SK-N-SH (cell line): ENCODE data around the gene MYH11. TPM values are rescaled to one million over a fixed set of nuclear protein-coding genes. Genes with fewer than 3 reads are reported as not detected.

Experiments used
- CTCF ChIA-PET: fragments of 300-600, 350-600 bp; formaldehyde crosslinking; extraction: SDS; loops from one replicate; lab custom pipeline; 2021; lab: Yijun Ruan, JAX
- POLR2A ChIA-PET: fragments of 350-600 bp; sonication (Branson Sonifier 250); formaldehyde crosslinking; extraction: SDS; loops from one replicate; lab custom pipeline; 2020; ENCODE audit warnings: antibody characterized with exemption, inconsistent platforms; lab: Yijun Ruan, JAX
- DNase-seq: peaks from one replicate; pipeline ENCODE4 v3.0.0; 2012
- H2AFZ ChIP-seq: fragments of 200-600 bp; sonication (generic); 2 replicates; pipeline ENCODE4 v1.8.1; 2016; ENCODE audit warnings: antibody characterized with exemption, mild to moderate bottlenecking, low read depth
- H3F3A ChIP-seq: fragments of 200-600 bp; sonication (generic); replicated peaks from 2 replicates; pipeline ENCODE3; 2016; ENCODE audit warnings: antibody characterized with exemption, mild to moderate bottlenecking; ENCODE audit not compliant: insufficient read depth
- H3K27ac ChIP-seq, 2 experiments: fragments of 200-500 bp in 1 of 2; fragments of 200-600 bp in 1 of 2; sonication (Bioruptor generic) in 1 of 2; sonication (generic), shearing (Covaris generic) in 1 of 2; 2 replicates each; pipeline versions ENCODE4 v1.5.1 to v1.6.1; 2014 to 2016; ENCODE audit warnings: low read depth in 2 of 2, inconsistent platforms in 1 of 2, low read length in 1 of 2, mild to moderate bottlenecking in 1 of 2, mixed read lengths in 1 of 2
- H3K27me3 ChIP-seq: fragments of 200-600 bp; sonication (generic), shearing (Covaris generic); 2 replicates; pipeline ENCODE4 v1.6.1; 2016; ENCODE audit warnings: mixed run types; ENCODE audit not compliant: insufficient read depth
- H3K36me3 ChIP-seq, 2 experiments: fragments of 200-500 bp in 1 of 2; fragments of 200-600 bp in 1 of 2; sonication (Bioruptor generic) in 1 of 2; sonication (generic) in 1 of 2; replicated peaks in 1 of 2; 2 replicates each; pipeline versions ENCODE3 to v1.5.1; 2014 to 2016; ENCODE audit warnings: low read length in 1 of 2, mild to moderate bottlenecking in 1 of 2; ENCODE audit not compliant: insufficient read depth in 2 of 2, control insufficient read depth in 1 of 2
- H3K4me1 ChIP-seq, 2 experiments: fragments of 200-500 bp in 1 of 2; fragments of 200-600 bp in 1 of 2; sonication (Bioruptor generic) in 1 of 2; sonication (generic), shearing (Covaris generic) in 1 of 2; 2 replicates each; pipeline versions ENCODE4 v1.5.1 to v1.6.1; 2014 to 2016; ENCODE audit warnings: low read depth in 1 of 2, low read length in 1 of 2, mixed run types in 1 of 2; ENCODE audit not compliant: insufficient read depth in 2 of 2, control insufficient read depth in 1 of 2
- H3K4me2 ChIP-seq: fragments of 200-600 bp; sonication (generic), shearing (Covaris generic); 2 replicates; pipeline ENCODE4 v1.6.1; 2017; ENCODE audit warnings: mixed run types
- H3K4me3 ChIP-seq, 2 experiments: fragments of 200-500 bp in 1 of 2; fragments of 200-600 bp in 1 of 2; sonication (Bioruptor generic) in 1 of 2; sonication (generic), shearing (Covaris generic) in 1 of 2; 2 replicates each; pipeline versions ENCODE4 v1.5.1 to v1.8.1; 2014 to 2016; ENCODE audit warnings: low read depth in 2 of 2, inconsistent platforms in 1 of 2, low read length in 1 of 2, mild to moderate bottlenecking in 1 of 2, mixed read lengths in 1 of 2, moderate library complexity in 1 of 2
- H3K79me2 ChIP-seq: fragments of 200-600 bp; sonication (generic); 2 replicates; pipeline ENCODE4 v1.8.1; 2017; ENCODE audit warnings: mild to moderate bottlenecking; ENCODE audit not compliant: insufficient read depth
- H3K9ac ChIP-seq: fragments of 200-600 bp; sonication (generic); 2 replicates; pipeline ENCODE4 v1.6.1; 2017; ENCODE audit warnings: mixed run types
- H3K9me2 ChIP-seq: fragments of 200-600 bp; sonication (generic); 2 replicates; pipeline ENCODE4 v1.6.1; 2017; ENCODE audit warnings: mixed run types
- H3K9me3 ChIP-seq: fragments of 200-600 bp; sonication (generic); 2 replicates; pipeline ENCODE4 v1.6.1; 2017; ENCODE audit warnings: mixed run types, mild to moderate bottlenecking, moderate library complexity
- H4K20me1 ChIP-seq: fragments of 200-600 bp; sonication (generic); 2 replicates; pipeline ENCODE4 v1.6.1; 2017; ENCODE audit warnings: mild to moderate bottlenecking, mixed run types; ENCODE audit not compliant: insufficient read depth
- EP300 ChIP-seq, 2 experiments: IDR thresholded peaks; 2 replicates each; pipeline versions ENCODE4 v1.4.0 to v1.6.1; 2012; ENCODE audit warnings: borderline replicate concordance in 1 of 2, low read depth in 1 of 2, low read length in 1 of 2
- EZH2phosphoT487 ChIP-seq: fragments of 200-600 bp; sonication (generic); IDR thresholded peaks from 2 replicates; pipeline ENCODE4 v1.6.1; 2017; ENCODE audit warnings: low read depth, mixed run types, mild to moderate bottlenecking, antibody characterized with exemption, moderate library complexity, borderline replicate concordance
- FOXJ3 ChIP-seq: sonication (generic); formaldehyde crosslinking; IDR thresholded peaks from 2 replicates; pipeline ENCODE4 v1.5.1; 2020; ENCODE audit warnings: mild to moderate bottlenecking, missing genetic modification reagents
- FOXM1 ChIP-seq: IDR thresholded peaks from 2 replicates; pipeline ENCODE4 v1.4.0; 2012; ENCODE audit warnings: low read depth, mild to moderate bottlenecking
- GATA2 ChIP-seq: sonication (generic); formaldehyde crosslinking; IDR thresholded peaks from 2 replicates; pipeline ENCODE4 v1.5.0; 2020; ENCODE audit warnings: mild to moderate bottlenecking, missing genetic modification reagents
- MXI1 ChIP-seq: IDR thresholded peaks from 2 replicates; pipeline ENCODE4 v1.6.1; 2012; ENCODE audit warnings: mild to moderate bottlenecking, low read depth, low read length, improper control_type of control experiment
- NFIC ChIP-seq: IDR thresholded peaks from 2 replicates; pipeline ENCODE4 v1.4.0; 2012; ENCODE audit warnings: borderline replicate concordance
- NRF1 ChIP-seq: IDR thresholded peaks from 2 replicates; pipeline ENCODE4 v1.6.1; 2012; ENCODE audit warnings: low read depth, mild to moderate bottlenecking, low read length
- RAD21 ChIP-seq: IDR thresholded peaks from 2 replicates; pipeline ENCODE4 v1.6.1; 2012; ENCODE audit warnings: mild to moderate bottlenecking, low read length
- RXRA ChIP-seq: IDR thresholded peaks from 2 replicates; pipeline ENCODE4 v1.4.0; 2012; ENCODE audit warnings: low read depth, mild to moderate bottlenecking, borderline replicate concordance
- TAF1 ChIP-seq: IDR thresholded peaks from 2 replicates; pipeline ENCODE4 v1.6.1; 2012; ENCODE audit warnings: low read depth, mild to moderate bottlenecking, low read length, moderate library complexity, borderline replicate concordance
- WGBS: methylation state at CpG from one replicate; pipeline ENCODE4 v1.1.6; 2017; ENCODE audit warnings: low lambda C conversion rate; 5-methylcytosine and 5-hydroxymethylcytosine counted together
- polyA plus RNA-seq, 3 experiments: library from polyadenylated mRNA; depleted of rRNA; stranded (reverse); fragments of >200 nt; gene quantifications; 2 replicates each; pipeline ENCODE4 v1.2.3, GENCODE V29; 2012
- TF ChIP-seq, protein P1 (sequence below): fragments of 150-350 bp; IDR thresholded peaks from 2 replicates; pipeline ENCODE4 v1.6.1; 2017; ENCODE audit warnings: antibody characterized with exemption, low read length, low read depth, borderline replicate concordance
- TF ChIP-seq, protein P2 (sequence below): IDR thresholded peaks from 2 replicates; pipeline ENCODE4 v1.4.0; 2012; ENCODE audit warnings: low read depth, borderline replicate concordance
- TF ChIP-seq, protein P3 (sequence below): IDR thresholded peaks from 2 replicates; pipeline ENCODE4 v1.4.0; 2012; ENCODE audit warnings: low read depth, borderline replicate concordance

MYH11 gene
- polyA plus RNA-seq, 1 of the 3 experiments (the other 2 are of a cell fraction), result 0.02 TPM

DNA sequence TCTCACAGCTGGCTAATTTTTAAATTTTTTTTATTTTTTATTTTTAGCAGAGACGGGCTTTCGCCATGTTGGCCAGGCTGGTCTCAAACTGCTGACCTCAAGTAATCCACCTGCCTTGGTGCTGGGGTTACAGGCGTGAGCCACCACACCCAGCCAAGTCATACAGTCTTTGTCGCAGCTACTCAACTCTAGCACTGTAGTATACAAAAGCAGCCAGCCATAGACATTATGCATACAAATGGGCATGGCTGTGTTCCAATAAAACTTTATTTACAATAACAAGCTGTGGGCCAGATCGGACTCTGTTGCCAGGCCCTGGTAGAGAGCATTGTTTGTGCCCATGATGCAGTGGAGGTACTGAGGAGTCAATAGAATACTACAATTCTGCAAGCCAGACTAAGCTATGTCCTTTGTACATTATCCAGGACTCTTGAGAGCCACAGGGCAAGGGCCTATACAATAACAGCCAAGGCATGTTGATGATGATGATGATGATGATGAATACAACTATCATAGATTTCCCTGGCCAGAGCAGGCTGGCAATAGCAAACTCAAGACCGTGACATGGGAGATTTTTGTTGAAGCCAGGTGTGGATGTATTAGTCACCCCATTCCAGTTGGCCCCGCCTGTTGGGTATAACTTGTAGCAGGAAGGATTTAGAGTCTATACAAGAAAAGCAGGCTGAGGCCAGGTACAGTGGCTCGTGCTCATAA, 101.8 kb downstream of the MYH11 start (continued):
- TF ChIP-seq FOXM1, result no peak
- TF ChIP-seq, protein P1, sequence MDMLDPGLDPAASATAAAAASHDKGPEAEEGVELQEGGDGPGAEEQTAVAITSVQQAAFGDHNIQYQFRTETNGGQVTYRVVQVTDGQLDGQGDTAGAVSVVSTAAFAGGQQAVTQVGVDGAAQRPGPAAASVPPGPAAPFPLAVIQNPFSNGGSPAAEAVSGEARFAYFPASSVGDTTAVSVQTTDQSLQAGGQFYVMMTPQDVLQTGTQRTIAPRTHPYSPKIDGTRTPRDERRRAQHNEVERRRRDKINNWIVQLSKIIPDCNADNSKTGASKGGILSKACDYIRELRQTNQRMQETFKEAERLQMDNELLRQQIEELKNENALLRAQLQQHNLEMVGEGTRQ, result no peak
- TF ChIP-seq EP300 (IDR thresholded peaks at IDR 0.05; ENCODE audit: borderline replicate concordance in 1 of 2, low read depth in 1 of 2, low read length in 1 of 2), result no peak
- TF ChIP-seq, protein P2, sequence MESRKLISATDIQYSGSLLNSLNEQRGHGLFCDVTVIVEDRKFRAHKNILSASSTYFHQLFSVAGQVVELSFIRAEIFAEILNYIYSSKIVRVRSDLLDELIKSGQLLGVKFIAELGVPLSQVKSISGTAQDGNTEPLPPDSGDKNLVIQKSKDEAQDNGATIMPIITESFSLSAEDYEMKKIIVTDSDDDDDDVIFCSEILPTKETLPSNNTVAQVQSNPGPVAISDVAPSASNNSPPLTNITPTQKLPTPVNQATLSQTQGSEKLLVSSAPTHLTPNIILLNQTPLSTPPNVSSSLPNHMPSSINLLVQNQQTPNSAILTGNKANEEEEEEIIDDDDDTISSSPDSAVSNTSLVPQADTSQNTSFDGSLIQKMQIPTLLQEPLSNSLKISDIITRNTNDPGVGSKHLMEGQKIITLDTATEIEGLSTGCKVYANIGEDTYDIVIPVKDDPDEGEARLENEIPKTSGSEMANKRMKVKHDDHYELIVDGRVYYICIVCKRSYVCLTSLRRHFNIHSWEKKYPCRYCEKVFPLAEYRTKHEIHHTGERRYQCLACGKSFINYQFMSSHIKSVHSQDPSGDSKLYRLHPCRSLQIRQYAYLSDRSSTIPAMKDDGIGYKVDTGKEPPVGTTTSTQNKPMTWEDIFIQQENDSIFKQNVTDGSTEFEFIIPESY, result no peak
- no peak for TF ChIP-seq RAD21
- TF ChIP-seq NRF1, result no peak
- no peak for TF ChIP-seq MXI1
- no peak for TF ChIP-seq NFIC

DNA sequence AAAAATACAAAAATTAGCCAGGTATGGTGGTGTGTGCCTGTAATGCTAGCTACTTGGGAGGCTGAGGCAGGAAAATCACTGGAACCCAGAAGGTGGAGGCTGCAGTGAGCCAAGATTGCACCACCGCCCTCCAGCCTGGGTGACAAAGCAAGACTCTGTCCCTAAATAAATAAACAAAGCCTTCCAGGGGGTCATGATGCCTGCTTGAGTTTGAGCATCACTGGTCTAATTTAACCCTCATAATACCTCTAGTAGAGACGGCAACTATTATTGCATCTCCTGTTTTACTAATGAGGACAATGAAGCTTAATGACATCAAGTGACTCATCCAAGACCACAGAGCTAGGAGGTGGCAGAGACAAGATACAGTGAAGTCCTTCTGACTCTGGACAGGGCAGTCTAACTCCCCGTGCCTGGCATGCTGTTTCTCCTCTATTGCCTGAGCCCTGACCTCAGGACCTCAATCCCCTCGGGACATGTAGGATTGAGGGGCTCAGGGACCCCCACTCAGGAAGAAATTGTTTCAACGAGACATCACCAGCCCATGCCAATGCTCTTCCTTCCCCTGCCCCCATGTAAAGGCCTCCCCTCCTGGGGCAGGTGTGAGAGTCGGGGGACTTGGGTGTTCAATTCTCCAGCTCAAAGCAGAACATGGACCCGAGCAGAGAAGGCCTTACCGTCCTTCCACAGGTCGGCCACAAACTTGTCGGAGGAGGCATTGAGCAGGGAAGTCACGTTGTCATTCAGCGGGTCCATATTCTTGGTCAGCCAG, 103.9 kb downstream of the MYH11 start:
- H3K9me3 ChIP-seq, result no peaks in the 10 kb centered on the region
- no peak for TF ChIP-seq EZH2phosphoT487
- no peak for TF ChIP-seq EP300 (IDR thresholded peaks at IDR 0.05; ENCODE audit: borderline replicate concordance in 1 of 2, low read depth in 1 of 2, low read length in 1 of 2)
- no peak for TF ChIP-seq TAF1
- TF ChIP-seq GATA2 (CRISPR knock-in tag), result no peak
- TF ChIP-seq, protein P3, sequence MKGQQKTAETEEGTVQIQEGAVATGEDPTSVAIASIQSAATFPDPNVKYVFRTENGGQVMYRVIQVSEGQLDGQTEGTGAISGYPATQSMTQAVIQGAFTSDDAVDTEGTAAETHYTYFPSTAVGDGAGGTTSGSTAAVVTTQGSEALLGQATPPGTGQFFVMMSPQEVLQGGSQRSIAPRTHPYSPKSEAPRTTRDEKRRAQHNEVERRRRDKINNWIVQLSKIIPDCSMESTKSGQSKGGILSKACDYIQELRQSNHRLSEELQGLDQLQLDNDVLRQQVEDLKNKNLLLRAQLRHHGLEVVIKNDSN, result no peak
- no peak for TF ChIP-seq RXRA
- TF ChIP-seq, protein P1, result no peak
- no peak for TF ChIP-seq MXI1
- TF ChIP-seq FOXJ3 (CRISPR knock-in tag), result no peak
- no peaks in the 10 kb centered on the region for H3K27me3 ChIP-seq
- 58% methylated on average over 10 of the region's 12 CpGs for WGBS
- no peaks in the 10 kb centered on the region for H3K9me2 ChIP-seq
- no peak overlapping the region for H3K4me3 ChIP-seq
- H4K20me1 ChIP-seq, result no peaks in the 10 kb centered on the region
- no peak overlapping the region for H3K27ac ChIP-seq
- DNase-seq, result no peak
- ChIA-PET CTCF (interaction anchor here (1.3 kb wide), 1 partner anchor 13 kb away, joined by 5 read pairs; no protein-coding TSS in a partner anchor), POLR2A (no interaction called here)
- H3K4me2 ChIP-seq, result no peak overlapping the region
- H3F3A ChIP-seq, result no peaks in the 10 kb centered on the region
- no peaks in the 10 kb centered on the region for H3K79me2 ChIP-seq
- H3K9ac ChIP-seq, result no peak overlapping the region
- no peaks in the 10 kb centered on the region for H3K36me3 ChIP-seq
- H3K4me1 ChIP-seq, result no peaks in the 10 kb centered on the region
- no peak overlapping the region for H2AFZ ChIP-seq
